Endothelial cell of umbilical vein (primary cell): ENCODE data around the gene SCN10A. TPM values are rescaled to one million over a fixed set of nuclear protein-coding genes. Genes with fewer than 3 reads are reported as not detected.

ENCODE experiments used
- BruUV-seq: library from RNA; stranded (reverse); fragments of 400-500 nt; replicated peaks from 2 replicates; lab custom pipeline; 2021; lab: Mats Ljungman, UMichigan
- CTCF ChIA-PET: fragments of 300-600, 350-600 bp; sonication (Branson Sonifier 250); formaldehyde crosslinking; loops from one replicate; lab custom pipeline; 2021; ENCODE audit warnings: antibody characterized with exemption, inconsistent platforms; lab: Charles Lee
- POLR2A ChIA-PET: fragments of 300-600, 350-600 bp; sonication (Branson Sonifier 250); formaldehyde crosslinking; loops from one replicate; lab custom pipeline; 2021; ENCODE audit warnings: antibody characterized with exemption, inconsistent platforms; lab: Charles Lee
- DNase-seq: peaks from one replicate; pipeline ENCODE4 v3.0.0-alpha.2; 2011; ENCODE audit warnings: low read depth, low spot score
- FAIRE-seq: peaks from 2 replicates; lab custom pipeline; 2011; peaks lifted over from hg19 to GRCh38; lab: Jason Lieb, UNC
- H2AFZ ChIP-seq: 2 replicates; pipeline ENCODE4 v1.6.0; 2012; ENCODE audit warnings: low read depth, low read length, control low read depth, inconsistent platforms
- H3K27ac ChIP-seq: 2 replicates; pipeline ENCODE4 v1.5.1; 2011; ENCODE audit warnings: low read depth, mild to moderate bottlenecking, control low read depth, low read length, moderate library complexity; ENCODE audit not compliant: insufficient read depth
- H3K27me3 ChIP-seq, 2 experiments: 2 replicates each; pipeline versions ENCODE4 v1.6.0 to v1.6.1; 2011; ENCODE audit warnings: low read length in 2 of 2, mixed read lengths in 1 of 2; ENCODE audit not compliant: control insufficient read depth in 2 of 2, insufficient read depth in 2 of 2
- H3K36me3 ChIP-seq, 2 experiments: 2 replicates in 1 of 2; 3 replicates in 1 of 2; pipeline ENCODE4 v1.5.1; 2011; ENCODE audit warnings: low read length in 2 of 2, mild to moderate bottlenecking in 1 of 2, moderate library complexity in 1 of 2; ENCODE audit not compliant: control insufficient read depth in 2 of 2, insufficient read depth in 2 of 2; ENCODE audit errors: extremely low read depth in 1 of 2
- H3K4me1 ChIP-seq: 3 replicates; pipeline ENCODE4 v1.5.1; 2011; ENCODE audit warnings: mild to moderate bottlenecking, low read length; ENCODE audit not compliant: control insufficient read depth, insufficient read depth; ENCODE audit errors: extremely low read depth
- H3K4me2 ChIP-seq: 2 replicates; pipeline ENCODE4 v1.6.1; 2011; ENCODE audit warnings: low read length, control low read depth, mixed read lengths; ENCODE audit not compliant: insufficient read depth
- H3K4me3 ChIP-seq, 3 experiments: fragments of 200-600 bp in 1 of 3; sonication (generic), shearing (Covaris generic) in 1 of 3; replicated peaks in 1 of 3; 2 replicates each; pipeline ENCODE4 v1.5.1; 2011 to 2016; ENCODE audit warnings: control low read depth in 3 of 3, low read length in 3 of 3, mild to moderate bottlenecking in 2 of 3, inconsistent platforms in 1 of 3, low read depth in 1 of 3, moderate library complexity in 1 of 3; ENCODE audit not compliant: insufficient read depth in 1 of 3
- H3K79me2 ChIP-seq: 2 replicates; pipeline ENCODE4 v1.6.0; 2012; ENCODE audit warnings: low read length, inconsistent platforms; ENCODE audit not compliant: control insufficient read depth, insufficient read depth
- H3K9ac ChIP-seq: replicated peaks from 2 replicates; pipeline ENCODE3; 2011; ENCODE audit warnings: low read length, control low read depth; ENCODE audit not compliant: insufficient read depth; ENCODE audit errors: extremely low read depth
- H3K9me1 ChIP-seq: replicated peaks from 3 replicates; pipeline ENCODE4 v1.6.0; 2011; ENCODE audit warnings: mild to moderate bottlenecking, low read length; ENCODE audit not compliant: control insufficient read depth, insufficient read depth; ENCODE audit errors: extremely low read depth
- H3K9me3 ChIP-seq: replicated peaks from 2 replicates; pipeline ENCODE4 v1.5.1; 2012; ENCODE audit warnings: low read length, inconsistent platforms; ENCODE audit not compliant: control insufficient read depth, insufficient read depth
- H4K20me1 ChIP-seq: replicated peaks from 2 replicates; pipeline ENCODE3; 2011; ENCODE audit warnings: mild to moderate bottlenecking, low read length; ENCODE audit not compliant: control insufficient read depth, insufficient read depth; ENCODE audit errors: extremely low read depth
- FOS ChIP-seq: IDR thresholded peaks from 2 replicates; pipeline ENCODE4 v1.6.1; 2011; ENCODE audit warnings: mild to moderate bottlenecking, low read length, moderate library complexity, borderline replicate concordance; ENCODE audit not compliant: insufficient read depth
- GATA2 ChIP-seq: IDR thresholded peaks from 2 replicates; pipeline ENCODE4 v1.7.0; 2011; ENCODE audit warnings: low read depth, mild to moderate bottlenecking, moderate library complexity, mixed read lengths, low read length; ENCODE audit not compliant: insufficient read length, insufficient read depth
- JUN ChIP-seq: IDR thresholded peaks from 2 replicates; pipeline ENCODE4 v1.6.1; 2011; ENCODE audit warnings: borderline replicate concordance, low read depth; ENCODE audit not compliant: insufficient read length, insufficient read depth
- MYC ChIP-seq: IDR thresholded peaks from one replicate; pipeline ENCODE4 v1.6.1; 2011; ENCODE audit warnings: mild to moderate bottlenecking, low read depth, low read length
- POLR2A ChIP-seq: IDR thresholded peaks from 2 replicates; pipeline ENCODE4 v1.6.1; 2012; ENCODE audit warnings: low read depth, mild to moderate bottlenecking, control low read depth, low read length
- POLR2AphosphoS5 ChIP-seq: IDR thresholded peaks from 2 replicates; pipeline ENCODE4 v1.6.1; 2012; ENCODE audit warnings: low read depth, mild to moderate bottlenecking, control low read depth, low read length, moderate library complexity; ENCODE audit not compliant: insufficient read depth
- dilution Hi-C: fragments of 300-500 bp; cut with MboI; formaldehyde crosslinking; loops from one replicate; pipeline ENCODE4 v1.15.0; 2019; ENCODE audit warnings: low sequenced_read_pairs; ENCODE audit not compliant: extremely low pct_ligation_motif_present
- intact Hi-C: fragments of 100-400 bp; cut with micrococcal nuclease; formaldehyde crosslinking; loops from one replicate; pipeline ENCODE4 v1.10.0; 2022
- polyA plus RNA-seq, 4 experiments: library from polyadenylated mRNA; depleted of rRNA in 3 of 4; stranded (reverse) in 3 of 4; unstranded in 1 of 4; fragments of >200 nt; gene quantifications; 2 replicates each; pipeline versions ENCODE4 v1.2.1 to v1.2.3, GENCODE V29; 2011 to 2012; ENCODE audit warnings: missing spikeins in 1 of 4
- total RNA-seq: library from RNA; stranded (reverse); gene quantifications from 2 replicates; pipeline ENCODE4 v1.2.3, GENCODE V29; 2021
- TF ChIP-seq, protein P1 (sequence below): IDR thresholded peaks from 2 replicates; pipeline ENCODE4 v1.6.1; 2011; ENCODE audit not compliant: insufficient read depth, insufficient read length
- TF ChIP-seq, protein P2 (sequence below), 2 donors: IDR thresholded peaks; 1 replicate in 1 of 2; 2 replicates in 1 of 2; pipeline ENCODE4 v1.5.1; 2011; ENCODE audit warnings: low read length in 2 of 2, mild to moderate bottlenecking in 2 of 2, moderate library complexity in 2 of 2, control low read depth in 1 of 2, inconsistent platforms in 1 of 2, low read depth in 1 of 2; ENCODE audit not compliant: insufficient read depth in 1 of 2; ENCODE audit errors: extremely low read depth in 1 of 2

The SCN10A gene
- total and polyA plus RNA-seq, 2 donors (not counting 3 experiments of a cell fraction or from before 2014, with no cell fraction given), result 0.07 TPM; not detected in 1

DNA sequence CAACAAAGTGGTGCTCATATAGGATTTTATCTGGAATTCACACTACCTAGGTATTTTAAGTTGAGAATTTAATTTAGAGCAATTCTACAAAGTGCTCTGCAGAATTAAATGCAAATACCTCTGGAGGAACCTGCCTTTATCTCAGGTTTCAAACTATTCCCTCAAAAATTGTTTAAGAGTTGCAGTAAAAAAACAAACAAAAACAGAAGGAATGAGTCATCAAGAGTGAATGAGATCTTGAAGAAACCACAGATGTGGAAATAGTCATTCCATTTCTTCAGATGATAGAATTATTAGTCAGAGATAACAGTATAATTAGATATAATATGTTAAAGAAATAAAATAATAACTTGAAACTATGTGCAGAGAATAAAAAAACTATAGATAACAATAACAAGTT, 85.7 kb downstream of the SCN10A start:
- Histone ChIP-seq H3K36me3 (no peaks in the 10 kb centered on the region), H2AFZ (no peak overlapping the region), H3K9me1 (no peaks in the 10 kb centered on the region), H3K27me3 (no peaks in the 10 kb centered on the region), H3K4me1 (peaks cover 41% of the 10 kb centered on the region), H3K9me3 (no peaks in the 10 kb centered on the region), H3K27ac (peak overlapping the region; percentile 65), H3K4me2 (peak overlapping the region; percentile 67), H3K4me3 (no peak overlapping the region), H3K9ac (peak overlapping the region; percentile 34), H3K79me2 (no peaks in the 10 kb centered on the region), H4K20me1 (no peaks in the 10 kb centered on the region)
- dilution Hi-C loops (no loop called here), intact Hi-C loops (no loop called here)
- TF ChIP-seq MYC, result no peak
- TF ChIP-seq, protein P1, sequence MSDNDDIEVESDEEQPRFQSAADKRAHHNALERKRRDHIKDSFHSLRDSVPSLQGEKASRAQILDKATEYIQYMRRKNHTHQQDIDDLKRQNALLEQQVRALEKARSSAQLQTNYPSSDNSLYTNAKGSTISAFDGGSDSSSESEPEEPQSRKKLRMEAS, result no peak
- TF ChIP-seq JUN, result peak; percentile 87
- peak; percentile 45 for TF ChIP-seq GATA2
- TF ChIP-seq POLR2A, result no peak
- TF ChIP-seq, protein P2, sequence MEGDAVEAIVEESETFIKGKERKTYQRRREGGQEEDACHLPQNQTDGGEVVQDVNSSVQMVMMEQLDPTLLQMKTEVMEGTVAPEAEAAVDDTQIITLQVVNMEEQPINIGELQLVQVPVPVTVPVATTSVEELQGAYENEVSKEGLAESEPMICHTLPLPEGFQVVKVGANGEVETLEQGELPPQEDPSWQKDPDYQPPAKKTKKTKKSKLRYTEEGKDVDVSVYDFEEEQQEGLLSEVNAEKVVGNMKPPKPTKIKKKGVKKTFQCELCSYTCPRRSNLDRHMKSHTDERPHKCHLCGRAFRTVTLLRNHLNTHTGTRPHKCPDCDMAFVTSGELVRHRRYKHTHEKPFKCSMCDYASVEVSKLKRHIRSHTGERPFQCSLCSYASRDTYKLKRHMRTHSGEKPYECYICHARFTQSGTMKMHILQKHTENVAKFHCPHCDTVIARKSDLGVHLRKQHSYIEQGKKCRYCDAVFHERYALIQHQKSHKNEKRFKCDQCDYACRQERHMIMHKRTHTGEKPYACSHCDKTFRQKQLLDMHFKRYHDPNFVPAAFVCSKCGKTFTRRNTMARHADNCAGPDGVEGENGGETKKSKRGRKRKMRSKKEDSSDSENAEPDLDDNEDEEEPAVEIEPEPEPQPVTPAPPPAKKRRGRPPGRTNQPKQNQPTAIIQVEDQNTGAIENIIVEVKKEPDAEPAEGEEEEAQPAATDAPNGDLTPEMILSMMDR (IDR thresholded peaks at IDR 0.05; ENCODE audit: extremely low read depth in 1 of 2, insufficient read depth in 1 of 2, low read depth in 1 of 2, low read length in 2 of 2), result no peak
- peak; percentile 92 for TF ChIP-seq FOS
- no peak for TF ChIP-seq POLR2AphosphoS5
- no TSS peak for BruUV-seq
- peak; percentile 63 for DNase-seq
- CTCF ChIA-PET, result interaction anchor here (0.8 to 5.6 kb wide), 6 partner anchors 7 to 270 kb away, joined by 3 to 50 read pairs (median 4); no protein-coding TSS in a partner anchor
- FAIRE-seq, result peak; percentile 83
- POLR2A ChIA-PET, result no interaction called here
